Measurements from ENCODE around the gene INHBA. TPM values are rescaled to one million over a fixed set of nuclear protein-coding genes. Genes with fewer than 3 reads are reported as not detected.

Gene INHBA
- total RNA-seq, 1 donor: under 0.01 TPM

GRCh38 chr7:41691286-41692190 lies 11.4 kb downstream of the INHBA start:
- no peak for DNase-seq (ENCODE audit: low read depth in 2 of 3, low spot score in 2 of 3)

GRCh38 chr7:41689815-41690214 lies 13.1 kb downstream of the INHBA start:
- no peak for DNase-seq (ENCODE audit: low read depth in 2 of 3, low spot score in 2 of 3)

- DNase-seq (ENCODE audit: low read depth in 2 of 3, low spot score in 2 of 3): peak in 1 of 3 donors; percentile 16
Observed at GRCh38 chr7:41688906-41689305, 14.0 kb downstream of the INHBA start.

DNA sequence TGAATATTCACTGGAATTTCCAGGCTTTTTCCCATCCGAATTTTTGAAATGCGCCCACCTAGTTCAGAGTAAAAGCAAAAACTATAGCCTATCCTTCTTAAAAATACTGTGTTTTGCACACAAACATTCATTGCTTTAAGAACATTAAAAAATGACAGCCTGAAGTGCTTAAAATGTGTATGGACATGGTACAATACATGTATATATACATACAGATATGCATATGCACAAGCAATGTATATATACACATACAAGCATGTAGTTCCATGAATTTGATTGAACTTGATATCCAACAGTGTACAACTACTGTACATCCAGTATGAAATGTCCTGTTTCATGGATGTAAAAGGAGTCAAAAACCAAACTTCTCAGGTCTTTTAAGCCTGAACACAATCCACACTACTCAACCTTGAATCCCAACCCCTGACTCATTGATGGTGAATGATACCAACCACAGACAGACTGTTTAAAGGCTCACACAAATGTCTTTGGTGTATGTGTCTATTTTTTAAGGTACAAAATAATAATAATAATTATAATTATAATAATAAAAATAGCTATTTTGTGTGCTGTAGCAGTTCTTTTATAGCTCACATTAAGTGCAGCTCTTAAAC lies 14.8 kb downstream of the INHBA start:
- no peak for DNase-seq (ENCODE audit: low read depth in 2 of 3, low spot score in 2 of 3)

GRCh38 chr7:41685684-41686083 lies 17.2 kb downstream of the INHBA start:
- DNase-seq (ENCODE audit: low read depth in 2 of 3, low spot score in 2 of 3): peak in 2 of 3 donors; percentile 73 to 91

- DNase-seq (ENCODE audit: low read depth in 2 of 3, low spot score in 2 of 3): no peak
Observed at GRCh38 chr7:41682422-41682821, 20.5 kb downstream of the INHBA start.

- DNase-seq (ENCODE audit: low read depth in 2 of 3, low spot score in 2 of 3): no peak
Observed at GRCh38 chr7:41679566-41679965, 23.3 kb downstream of the INHBA start.

DNA sequence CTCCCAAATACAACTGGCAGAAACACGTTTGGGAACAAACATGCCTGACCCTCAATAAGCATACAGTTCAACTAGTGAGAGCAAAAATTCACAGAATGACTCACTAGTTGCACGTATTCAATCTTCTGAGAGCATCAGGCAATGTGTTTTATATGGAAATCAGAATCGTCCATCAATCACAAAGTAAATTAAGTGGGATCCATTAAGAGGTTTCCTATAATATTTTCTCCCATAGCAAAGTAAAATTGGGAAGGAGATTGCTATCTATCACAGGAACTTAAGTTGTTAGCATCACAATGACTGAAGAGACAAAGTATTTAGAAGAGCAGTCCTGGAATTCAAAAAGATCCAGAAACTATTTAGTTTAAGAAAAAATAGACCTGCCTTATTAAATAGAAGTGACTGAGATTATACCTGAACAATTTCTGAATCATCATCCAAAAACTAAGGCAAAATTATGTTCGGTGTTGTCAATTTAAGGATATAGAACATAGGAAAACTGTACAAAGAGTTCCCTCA lies 28.3 kb downstream of the INHBA start:
- no peak for DNase-seq (ENCODE audit: low read depth in 2 of 3, low spot score in 2 of 3)

- DNase-seq (ENCODE audit: low read depth in 2 of 3, low spot score in 2 of 3): peak in 1 of 3 donors; percentile 6
Observed at GRCh38 chr7:41661596-41661995, 41.3 kb downstream of the INHBA start.

DNA sequence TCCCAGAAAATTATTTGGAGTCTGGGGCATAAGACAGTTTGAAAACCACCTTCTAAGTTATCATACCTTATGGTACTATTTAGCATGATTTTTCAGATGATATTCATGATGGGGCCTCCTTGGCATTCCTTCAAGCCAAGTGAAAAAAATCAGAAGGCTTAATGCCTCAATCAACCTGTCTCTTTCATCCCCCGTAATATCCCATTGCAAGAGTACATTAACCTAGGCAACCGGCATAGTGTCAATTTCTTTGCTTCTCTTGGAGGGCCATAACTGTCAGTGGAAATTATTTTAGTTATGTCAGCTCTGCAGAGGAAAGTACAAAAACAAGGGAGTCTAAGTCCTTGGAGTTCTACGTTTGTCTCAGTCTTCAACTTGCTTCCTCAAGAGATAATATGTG lies 43.4 kb downstream of the INHBA start:
- DNase-seq (ENCODE audit: low read depth in 2 of 3, low spot score in 2 of 3): no peak

- peak in 2 of 3 donors; percentile 58 to 90 for DNase-seq (ENCODE audit: low read depth in 2 of 3, low spot score in 2 of 3)
Observed at GRCh38 chr7:41656366-41656765, 46.5 kb downstream of the INHBA start.

DNA sequence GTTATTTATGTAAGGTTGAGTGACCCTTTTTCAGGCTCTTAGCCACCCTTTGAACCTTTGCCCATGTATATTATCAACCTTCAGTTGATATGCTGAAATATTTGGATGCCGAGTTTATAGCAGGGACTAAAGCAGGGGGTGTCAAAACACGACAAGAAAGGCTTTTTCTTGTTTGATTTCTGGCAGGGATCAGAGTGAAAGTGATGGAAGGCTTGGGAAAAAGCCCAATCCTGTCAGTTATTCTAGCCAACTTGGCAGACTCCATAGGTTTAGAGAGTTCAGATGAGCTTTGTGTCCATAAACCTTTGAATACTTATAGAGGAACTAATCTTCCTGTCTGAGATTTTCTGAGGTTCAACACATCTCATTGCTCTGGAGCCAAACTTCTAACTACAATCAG lies 47.5 kb downstream of the INHBA start:
- no peak for DNase-seq (ENCODE audit: low read depth in 2 of 3, low spot score in 2 of 3)

GRCh38 chr7:41652267-41652666 lies 50.6 kb downstream of the INHBA start:
- DNase-seq (ENCODE audit: low read depth in 2 of 3, low spot score in 2 of 3): no peak

DNA sequence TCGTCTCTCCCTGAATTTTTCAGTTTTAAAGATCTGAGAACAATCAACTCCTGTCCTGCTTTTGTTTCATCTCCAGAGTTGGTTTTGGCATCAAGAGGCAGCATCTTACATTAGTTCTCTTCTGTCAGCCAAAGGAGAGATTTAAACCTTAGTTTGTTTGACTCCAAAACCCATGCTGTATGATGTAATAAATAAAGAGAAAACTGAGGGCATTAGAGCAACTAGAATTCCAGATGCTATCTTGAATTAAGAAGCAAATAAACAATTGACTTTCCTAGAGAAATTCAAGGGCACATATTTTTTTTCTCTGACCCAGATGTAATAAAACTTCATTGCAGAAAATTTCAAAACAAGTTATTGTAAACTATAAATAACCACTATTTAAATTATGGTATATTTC lies 54.4 kb downstream of the INHBA start:
- no peak for DNase-seq (ENCODE audit: low read depth in 2 of 3, low spot score in 2 of 3)

DNA sequence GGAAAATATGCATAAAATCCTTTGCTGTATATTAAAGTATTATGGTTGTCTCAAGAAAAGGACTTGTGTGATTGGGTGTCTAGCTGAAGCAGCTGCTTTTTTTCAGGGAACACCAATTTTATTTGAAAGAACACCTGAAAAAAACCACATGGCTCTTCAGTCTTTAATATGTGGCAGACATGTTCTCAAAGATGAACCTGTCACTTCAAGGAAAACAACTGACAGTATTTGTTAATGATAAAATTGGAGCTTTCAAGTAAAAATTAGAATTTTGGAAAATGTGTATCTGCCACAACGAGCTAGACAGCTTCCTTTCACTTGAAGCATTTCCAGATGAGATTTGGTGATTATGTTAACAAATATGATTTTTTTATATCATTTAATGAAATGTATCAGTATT lies 59.3 kb downstream of the INHBA start:
- no peak for DNase-seq (ENCODE audit: low read depth in 2 of 3, low spot score in 2 of 3)

DNA sequence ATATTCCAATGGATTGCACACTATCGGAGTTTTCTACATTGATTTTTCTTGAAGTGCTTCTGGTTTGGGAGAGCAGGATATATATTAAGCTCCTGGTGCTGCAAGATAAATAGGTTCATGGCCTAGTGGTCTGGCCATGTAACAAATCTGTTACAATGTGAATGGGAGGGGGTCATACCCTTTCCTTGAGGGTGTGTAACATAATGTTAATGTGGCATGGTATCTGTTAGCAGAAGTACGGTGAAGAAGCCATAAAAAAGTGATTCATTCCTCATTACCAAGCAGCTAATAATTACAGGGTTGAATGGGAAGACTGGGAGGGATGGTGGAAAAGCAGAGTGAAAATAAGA lies 61.2 kb downstream of the INHBA start:
- no peak for DNase-seq (ENCODE audit: low read depth in 2 of 3, low spot score in 2 of 3)

- DNase-seq (ENCODE audit: low read depth in 2 of 3, low spot score in 2 of 3): no peak
Observed at GRCh38 chr7:41641011-41641664, 61.8 kb downstream of the INHBA start.

DNA sequence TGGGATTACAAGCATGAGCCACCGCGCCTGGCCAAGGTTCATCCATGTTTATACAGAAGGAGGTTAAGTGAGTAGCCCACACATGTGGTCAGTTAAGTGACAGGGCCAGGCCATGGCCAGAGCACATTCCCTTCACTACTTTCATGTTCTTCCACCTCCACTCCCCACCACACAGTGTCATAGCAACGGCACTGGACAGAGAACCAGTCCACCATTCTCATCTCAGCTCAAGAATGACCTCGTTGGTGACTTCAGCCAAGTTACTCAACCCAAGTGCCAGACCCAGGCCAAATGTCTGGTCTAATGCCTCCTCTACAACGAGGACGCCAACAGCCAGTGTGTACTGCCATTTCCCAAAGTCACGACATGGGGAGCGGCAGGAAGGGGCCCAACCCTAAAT lies 62.4 kb downstream of the INHBA start:
- DNase-seq (ENCODE audit: low read depth in 2 of 3, low spot score in 2 of 3): no peak

DNA sequence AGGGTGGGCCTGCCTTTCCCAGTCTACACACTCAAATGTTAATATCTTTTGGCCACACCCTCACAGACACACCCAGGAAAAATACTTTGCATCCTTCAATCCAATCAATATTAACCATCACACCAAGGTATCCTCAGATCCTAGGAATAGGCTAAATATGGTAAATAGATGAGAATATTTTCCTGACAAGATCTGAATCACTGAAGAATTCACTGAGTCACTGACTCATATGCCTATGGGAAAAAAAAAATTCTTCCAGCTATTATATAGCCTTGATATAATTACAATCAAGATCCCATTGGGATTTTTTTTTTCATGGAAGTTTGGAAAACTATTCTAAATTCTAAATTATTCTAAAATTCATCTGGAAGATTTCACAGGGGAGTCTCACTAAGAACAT lies 65.8 kb downstream of the INHBA start:
- no peak for DNase-seq (ENCODE audit: low read depth in 2 of 3, low spot score in 2 of 3)

Data from hematopoietic multipotent progenitor cell (in vitro differentiated cells).